HEK293 (cell line): ENCODE measurements around the gene ST7.

Experiments
- MYNN ChIP-seq: fragments of 450-650 bp; formaldehyde crosslinking; IDR thresholded peaks from 2 replicates; pipeline ENCODE4 v1.5.1; 2016; ENCODE audit warnings: missing biosample characterization, missing genetic modification characterization, borderline replicate concordance
- ZBTB1 ChIP-seq: fragments of 450-650 bp; formaldehyde crosslinking; IDR thresholded peaks from 2 replicates; pipeline ENCODE4 v1.5.1; 2016; ENCODE audit warnings: missing biosample characterization, missing genetic modification characterization
- ZNF350 ChIP-seq: fragments of 450-650 bp; formaldehyde crosslinking; IDR thresholded peaks from 2 replicates; pipeline ENCODE4 v1.5.0; 2017; ENCODE audit warnings: missing biosample characterization, mild to moderate bottlenecking, missing genetic modification characterization
- ZNF549 ChIP-seq: fragments of 450-650 bp; IDR thresholded peaks from 2 replicates; pipeline ENCODE4 v1.5.1; 2018; ENCODE audit warnings: missing biosample characterization, missing genetic modification characterization, mild to moderate bottlenecking, inconsistent platforms, moderate library complexity
- TF ChIP-seq, protein P1 (sequence below): fragments of 450-650 bp; formaldehyde crosslinking; IDR thresholded peaks from 2 replicates; pipeline ENCODE4 v1.5.1; 2016; ENCODE audit warnings: missing biosample characterization, missing genetic modification characterization
- TF ChIP-seq, protein P2 (sequence below): fragments of 450-650 bp; formaldehyde crosslinking; IDR thresholded peaks from 2 replicates; pipeline ENCODE4 v1.5.1; 2016; ENCODE audit warnings: missing biosample characterization, missing genetic modification characterization

DNA sequence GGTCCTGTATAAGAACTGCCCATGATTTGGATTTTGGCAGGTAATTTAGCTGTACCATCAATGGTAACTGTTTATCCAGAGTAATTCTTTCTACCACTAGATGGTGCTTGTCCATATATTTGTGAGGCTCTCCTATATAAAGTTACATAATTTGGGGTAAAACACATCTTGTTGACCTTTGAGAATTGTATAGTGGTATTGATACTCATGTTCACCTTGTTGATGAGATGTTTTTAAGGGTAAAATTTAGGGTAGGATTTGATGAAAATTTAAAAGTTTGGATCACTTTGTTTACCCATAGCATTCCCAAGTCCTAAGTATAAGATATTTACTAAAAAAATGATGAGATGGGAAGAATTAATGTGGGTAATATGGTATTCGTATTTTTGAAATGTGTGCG lies 31.6 kb downstream of the ST7 start:
- TF ChIP-seq, protein P1, sequence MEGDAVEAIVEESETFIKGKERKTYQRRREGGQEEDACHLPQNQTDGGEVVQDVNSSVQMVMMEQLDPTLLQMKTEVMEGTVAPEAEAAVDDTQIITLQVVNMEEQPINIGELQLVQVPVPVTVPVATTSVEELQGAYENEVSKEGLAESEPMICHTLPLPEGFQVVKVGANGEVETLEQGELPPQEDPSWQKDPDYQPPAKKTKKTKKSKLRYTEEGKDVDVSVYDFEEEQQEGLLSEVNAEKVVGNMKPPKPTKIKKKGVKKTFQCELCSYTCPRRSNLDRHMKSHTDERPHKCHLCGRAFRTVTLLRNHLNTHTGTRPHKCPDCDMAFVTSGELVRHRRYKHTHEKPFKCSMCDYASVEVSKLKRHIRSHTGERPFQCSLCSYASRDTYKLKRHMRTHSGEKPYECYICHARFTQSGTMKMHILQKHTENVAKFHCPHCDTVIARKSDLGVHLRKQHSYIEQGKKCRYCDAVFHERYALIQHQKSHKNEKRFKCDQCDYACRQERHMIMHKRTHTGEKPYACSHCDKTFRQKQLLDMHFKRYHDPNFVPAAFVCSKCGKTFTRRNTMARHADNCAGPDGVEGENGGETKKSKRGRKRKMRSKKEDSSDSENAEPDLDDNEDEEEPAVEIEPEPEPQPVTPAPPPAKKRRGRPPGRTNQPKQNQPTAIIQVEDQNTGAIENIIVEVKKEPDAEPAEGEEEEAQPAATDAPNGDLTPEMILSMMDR (tag by site-specific recombination): no peak
- TF ChIP-seq ZNF350 (tag by site-specific recombination): no peak
- TF ChIP-seq, protein P2, sequence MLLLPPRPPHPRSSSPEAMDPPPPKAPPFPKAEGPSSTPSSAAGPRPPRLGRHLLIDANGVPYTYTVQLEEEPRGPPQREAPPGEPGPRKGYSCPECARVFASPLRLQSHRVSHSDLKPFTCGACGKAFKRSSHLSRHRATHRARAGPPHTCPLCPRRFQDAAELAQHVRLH (tag by site-specific recombination): no peak
- no peak for TF ChIP-seq MYNN (tag by site-specific recombination)
- TF ChIP-seq ZBTB1: no peak
- TF ChIP-seq ZNF549 (tag by site-specific recombination): no peak
